GM10266 (cell line): Measurements from ENCODE around the gene COMP.

Experiments used
- DNase-seq: peaks from one replicate; pipeline ENCODE4 v3.0.0; 2012; ENCODE audit errors: extremely low spot score
- TF ChIP-seq, protein P1 (sequence below): IDR thresholded peaks from 2 replicates; pipeline ENCODE4 v1.5.1; 2012; ENCODE audit warnings: mild to moderate bottlenecking, low read depth; ENCODE audit not compliant: control insufficient read depth, insufficient read depth; ENCODE audit errors: missing control alignments

Gene COMP

GRCh38 chr19:18794692-18795091 is 3.6 kb upstream of the COMP start:
- TF ChIP-seq, protein P1, sequence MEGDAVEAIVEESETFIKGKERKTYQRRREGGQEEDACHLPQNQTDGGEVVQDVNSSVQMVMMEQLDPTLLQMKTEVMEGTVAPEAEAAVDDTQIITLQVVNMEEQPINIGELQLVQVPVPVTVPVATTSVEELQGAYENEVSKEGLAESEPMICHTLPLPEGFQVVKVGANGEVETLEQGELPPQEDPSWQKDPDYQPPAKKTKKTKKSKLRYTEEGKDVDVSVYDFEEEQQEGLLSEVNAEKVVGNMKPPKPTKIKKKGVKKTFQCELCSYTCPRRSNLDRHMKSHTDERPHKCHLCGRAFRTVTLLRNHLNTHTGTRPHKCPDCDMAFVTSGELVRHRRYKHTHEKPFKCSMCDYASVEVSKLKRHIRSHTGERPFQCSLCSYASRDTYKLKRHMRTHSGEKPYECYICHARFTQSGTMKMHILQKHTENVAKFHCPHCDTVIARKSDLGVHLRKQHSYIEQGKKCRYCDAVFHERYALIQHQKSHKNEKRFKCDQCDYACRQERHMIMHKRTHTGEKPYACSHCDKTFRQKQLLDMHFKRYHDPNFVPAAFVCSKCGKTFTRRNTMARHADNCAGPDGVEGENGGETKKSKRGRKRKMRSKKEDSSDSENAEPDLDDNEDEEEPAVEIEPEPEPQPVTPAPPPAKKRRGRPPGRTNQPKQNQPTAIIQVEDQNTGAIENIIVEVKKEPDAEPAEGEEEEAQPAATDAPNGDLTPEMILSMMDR: no peak
- no peak for DNase-seq

- no peak for DNase-seq
- TF ChIP-seq, protein P1: no peak
Observed at GRCh38 chr19:18794029-18794313, 2.9 kb upstream of the COMP start.

DNA sequence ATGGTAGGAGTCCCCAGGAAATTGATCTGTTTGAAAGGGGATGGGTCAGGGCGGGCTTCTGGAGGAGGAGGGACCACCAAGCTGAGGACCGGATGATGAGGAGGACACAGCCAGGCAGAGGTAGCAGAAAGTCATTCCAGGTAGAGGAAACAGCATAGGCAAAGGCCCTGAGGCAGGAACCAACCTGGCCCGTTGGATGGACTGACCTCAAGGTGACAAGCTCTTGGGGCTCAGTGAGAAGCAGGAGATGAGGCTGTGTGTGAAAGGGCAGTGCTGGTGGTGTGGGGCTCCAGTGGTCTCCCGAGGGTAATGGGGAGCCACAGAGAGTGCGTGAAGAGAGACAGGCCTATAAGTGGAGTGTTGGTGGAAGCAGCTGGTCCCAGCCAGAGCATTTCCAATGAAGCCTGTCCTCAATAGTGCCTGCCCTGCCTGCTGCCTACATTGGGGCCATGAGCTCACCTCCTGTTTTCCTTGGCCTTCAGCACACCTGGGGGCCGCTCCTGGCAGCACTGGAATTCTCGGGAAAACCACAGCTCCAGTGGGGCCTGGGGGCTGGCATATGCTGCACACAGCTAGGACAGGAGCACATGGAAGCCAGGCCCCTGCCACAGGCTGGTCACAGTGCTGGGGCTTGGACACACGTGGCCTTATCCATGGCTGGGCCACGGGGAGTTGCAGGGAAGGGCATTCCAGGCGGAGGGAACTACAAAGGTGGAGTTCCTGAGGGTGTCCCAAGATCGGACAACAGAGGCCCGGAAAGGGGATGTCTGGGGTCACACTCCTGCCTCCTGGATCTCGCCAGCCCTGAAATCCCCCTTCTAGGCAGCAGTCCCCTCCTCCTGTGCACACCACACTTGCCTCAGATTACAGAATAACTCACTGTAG is 2.3 kb upstream of the COMP start:
- no peak for DNase-seq
- TF ChIP-seq, protein P1: no peak

DNA sequence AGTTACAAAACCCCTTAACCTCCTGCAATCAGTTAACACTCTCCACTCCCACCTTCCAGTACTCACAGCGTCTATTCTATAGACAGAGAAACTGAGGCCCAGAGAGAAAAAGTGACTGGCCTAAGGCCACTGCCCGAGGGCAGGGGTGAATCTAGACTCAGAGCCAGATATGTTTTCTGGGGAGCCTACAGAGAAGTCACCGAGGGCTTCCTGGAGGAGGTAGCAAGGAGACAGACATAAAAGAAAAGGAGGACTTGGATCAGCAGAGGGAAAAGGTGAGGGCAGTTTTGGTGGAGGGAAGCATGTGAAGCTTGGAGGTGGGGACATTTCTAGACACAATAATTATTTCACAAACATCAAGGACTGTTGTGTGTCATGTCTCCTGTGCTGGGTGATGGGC is 1.6 kb upstream of the COMP start:
- DNase-seq: no peak
- TF ChIP-seq, protein P1: no peak

- no peak for DNase-seq
- TF ChIP-seq, protein P1: no peak
Observed at GRCh38 chr19:18791315-18791678, 192 bp upstream of the COMP start.

- DNase-seq: no peak
- TF ChIP-seq, protein P1: no peak
Observed at GRCh38 chr19:18789883-18790565, 1.1 kb downstream of the COMP start.

GRCh38 chr19:18789422-18789869 is 1.7 kb downstream of the COMP start:
- TF ChIP-seq, protein P1: no peak
- DNase-seq: no peak
